Urothelium cell line (cell line): ENCODE results near the gene POU2F1.

Source experiments
- DNase-seq: peaks from one replicate; pipeline ENCODE4 v3.0.0; 2011; ENCODE audit warnings: low spot score, mixed read lengths
- FAIRE-seq: peaks from 2 replicates; lab custom pipeline; 2011; peaks lifted over from hg19 to GRCh38; lab: Jason Lieb, UNC

Gene POU2F1

GRCh38 chr1:167457936-167458584, 237.4 kb downstream of the POU2F1 start:
- FAIRE-seq (no peak), DNase-seq (no peak)

DNA sequence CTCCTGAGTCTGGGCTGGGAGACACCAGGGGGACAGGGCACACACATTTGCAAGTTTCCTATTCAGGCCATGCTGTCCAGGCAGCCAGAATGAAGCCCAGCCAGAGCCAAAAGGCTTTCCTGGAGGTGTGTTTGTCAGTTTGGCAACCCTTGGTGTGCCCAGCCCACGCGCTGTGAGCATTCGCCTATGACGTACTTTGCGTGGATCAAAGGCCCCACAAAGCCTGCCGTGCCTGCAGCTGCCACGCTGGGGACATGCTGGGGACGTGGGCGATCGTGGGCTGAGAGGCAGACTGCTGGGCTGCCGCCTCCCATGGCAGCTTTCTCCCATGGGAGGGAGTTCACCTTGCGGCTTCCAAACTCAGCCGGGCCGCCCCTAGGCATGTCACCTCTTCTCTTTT, 240.2 kb downstream of the POU2F1 start:
- DNase-seq (no peak), FAIRE-seq (no peak)

DNA sequence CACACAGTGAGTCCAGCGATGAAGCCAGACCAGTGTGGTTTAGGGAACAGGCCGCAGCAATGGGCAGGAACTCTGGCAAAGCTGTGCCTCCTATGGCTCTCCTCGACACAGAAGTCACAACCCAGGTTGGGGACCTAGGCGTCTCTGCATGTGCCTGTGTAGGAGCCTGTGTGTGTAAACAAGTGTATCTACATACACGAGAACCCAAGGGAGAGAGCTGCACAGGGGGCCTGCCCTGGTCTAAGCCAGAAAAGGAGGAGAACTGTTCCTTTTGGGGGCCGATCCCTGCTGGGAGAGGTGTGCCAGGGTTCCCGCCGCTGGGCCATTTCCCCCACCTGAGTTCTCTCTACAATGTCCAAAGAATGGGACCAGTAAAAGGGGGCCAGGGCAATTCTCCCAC, 241.7 kb downstream of the POU2F1 start:
- DNase-seq: no peak
- FAIRE-seq: no peak

DNA sequence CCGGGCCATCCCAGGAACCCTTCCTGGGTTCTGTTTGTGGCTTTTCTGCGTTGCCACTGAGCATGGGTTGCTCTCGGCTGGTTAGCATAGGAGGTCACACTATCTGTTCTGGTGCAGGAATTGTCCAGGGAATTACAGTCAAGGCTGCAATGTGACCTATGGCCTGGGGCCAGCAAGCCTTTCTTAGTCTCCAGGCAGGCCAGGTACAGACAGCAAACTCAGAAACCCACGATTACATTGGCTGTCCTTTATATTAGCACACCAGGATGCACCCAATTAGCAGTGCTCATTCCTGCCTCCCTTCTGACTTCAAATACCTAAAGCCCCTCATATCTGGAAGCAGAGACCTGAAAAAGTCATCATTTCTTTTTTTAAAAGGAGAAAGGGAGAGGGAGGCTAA, 242.4 kb downstream of the POU2F1 start:
- DNase-seq: no peak
- no peak for FAIRE-seq

DNA sequence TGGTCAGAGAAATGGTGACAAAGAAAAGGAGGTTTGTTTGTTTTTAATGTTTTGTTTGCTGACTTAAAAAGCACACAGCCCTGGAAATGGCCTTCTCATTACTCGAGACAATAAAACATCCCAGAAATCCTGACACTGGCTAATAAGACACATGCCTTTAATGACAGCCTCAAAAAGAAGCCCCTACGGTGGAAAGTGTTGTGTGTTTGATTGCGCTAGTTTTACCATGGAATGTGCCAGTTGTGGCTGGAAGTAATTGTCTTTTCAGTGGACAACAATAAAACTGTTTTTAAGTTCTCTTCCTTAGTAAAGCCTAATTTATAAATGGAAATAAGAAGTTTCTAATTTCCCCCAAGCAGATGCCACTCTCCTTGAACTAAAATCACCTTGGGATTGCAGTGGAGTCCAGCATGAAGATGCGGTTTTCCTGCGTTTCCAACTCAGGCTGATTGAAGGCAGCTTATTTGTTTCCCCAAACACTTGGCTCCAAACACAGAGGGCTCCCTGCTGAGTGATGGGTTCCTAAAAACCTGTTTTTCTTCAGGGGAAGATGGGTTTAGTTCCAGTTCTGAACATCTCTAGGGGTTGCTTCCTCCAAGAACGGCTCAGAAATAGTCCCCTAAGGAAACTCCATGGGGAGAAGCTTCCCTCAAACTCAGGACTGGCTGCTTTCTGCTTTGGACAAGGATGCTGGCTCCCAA, 243.3 kb downstream of the POU2F1 start:
- FAIRE-seq (no peak), DNase-seq (no peak)

DNA sequence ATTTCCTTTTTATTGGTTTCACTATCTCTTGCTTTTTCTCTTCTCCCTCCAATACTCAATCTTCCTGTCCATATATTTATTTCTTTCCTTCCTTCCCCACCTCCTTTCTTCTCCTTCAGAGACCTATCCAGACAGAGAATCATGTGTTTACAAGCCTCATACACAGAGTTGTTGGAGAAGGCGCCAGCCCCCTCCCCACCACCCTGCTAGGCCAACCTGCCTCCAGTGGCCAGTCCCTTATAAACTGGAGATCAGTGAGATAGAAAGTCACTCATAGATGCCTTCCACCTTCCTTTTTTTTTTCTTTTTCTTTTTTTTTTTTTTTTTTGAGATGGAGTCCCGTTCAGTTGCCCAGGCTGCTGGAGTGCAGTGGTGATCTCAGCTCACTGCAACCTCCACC, 244.3 kb downstream of the POU2F1 start:
- FAIRE-seq (no peak), DNase-seq (no peak)

GRCh38 chr1:167465743-167466142, 245.1 kb downstream of the POU2F1 start:
- no peak for FAIRE-seq

GRCh38 chr1:167467126-167467710, 246.5 kb downstream of the POU2F1 start:
- FAIRE-seq (no peak), DNase-seq (no peak)

More at GRCh38 chr1:167465743-167466142, 245.1 kb downstream of the POU2F1 start:
- no peak for DNase-seq

DNA sequence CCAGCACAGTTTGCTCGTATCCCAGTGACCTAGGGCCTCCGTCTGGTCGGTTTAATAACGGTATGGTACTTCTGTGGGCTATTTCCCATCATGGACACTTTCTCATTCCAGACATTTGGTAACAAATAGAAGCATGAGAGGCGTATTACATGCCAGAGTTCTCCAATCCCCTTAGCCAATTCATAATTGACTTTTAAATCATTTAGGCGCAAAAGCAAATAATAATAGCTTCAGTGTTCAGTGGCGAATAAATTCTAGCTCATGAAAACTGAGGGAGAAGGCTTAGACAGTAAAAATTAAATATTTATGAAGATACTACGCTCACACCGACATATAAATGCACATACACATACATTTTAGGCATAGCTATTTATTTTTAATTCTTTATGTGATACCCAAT, 247.1 kb downstream of the POU2F1 start:
- DNase-seq (no peak), FAIRE-seq (no peak)

- FAIRE-seq: no peak
- DNase-seq: no peak
Observed at GRCh38 chr1:167469280-167469965, 248.7 kb downstream of the POU2F1 start.

DNA sequence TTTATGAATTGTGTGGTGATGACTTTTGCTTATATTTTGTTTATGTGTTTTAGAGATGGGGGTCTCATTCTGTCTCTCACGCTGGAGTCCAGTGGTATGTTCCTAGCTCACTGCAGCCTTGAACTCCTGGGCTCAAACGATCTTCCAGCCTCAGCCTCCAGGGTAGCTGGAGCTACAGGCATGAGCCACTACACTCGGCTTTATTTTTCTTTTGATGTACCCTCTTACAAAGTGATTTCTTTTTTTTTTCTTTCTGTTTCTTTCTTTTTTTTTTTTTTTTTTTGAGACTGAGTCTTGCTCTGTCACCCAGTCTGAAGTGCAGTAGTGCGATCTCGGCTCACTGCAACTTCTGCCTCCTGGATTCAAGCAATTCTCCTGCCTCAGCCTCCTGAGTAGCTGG, 250.9 kb downstream of the POU2F1 start:
- DNase-seq: no peak

GRCh38 chr1:167472752-167473521, 252.3 kb downstream of the POU2F1 start:
- FAIRE-seq (no peak), DNase-seq (no peak)

More for the DNA sequence above, 250.9 kb downstream of the POU2F1 start:
- no peak for FAIRE-seq

DNA sequence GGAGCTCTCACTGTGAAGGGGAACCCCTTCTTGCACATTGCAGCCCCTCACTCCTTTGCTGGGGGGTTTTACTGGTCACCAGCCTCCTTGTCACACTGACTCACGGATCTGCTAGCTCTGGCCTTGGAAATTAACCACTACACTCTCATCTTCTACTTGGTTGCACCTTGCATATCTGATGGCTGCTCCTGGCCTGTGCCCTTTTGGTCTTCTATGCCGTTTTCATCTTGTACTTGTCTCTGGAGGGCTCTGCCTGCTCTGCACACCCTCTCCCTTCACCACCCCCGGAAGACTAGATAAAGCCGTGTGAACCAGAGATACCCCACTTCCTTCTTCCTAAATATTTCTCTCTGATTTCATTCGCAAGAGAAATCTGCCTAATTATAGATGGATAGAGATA, 253.1 kb downstream of the POU2F1 start:
- no peak for DNase-seq
- no peak for FAIRE-seq

- DNase-seq (no peak), FAIRE-seq (no peak)
Observed at GRCh38 chr1:167474191-167474641, 253.5 kb downstream of the POU2F1 start.

DNA sequence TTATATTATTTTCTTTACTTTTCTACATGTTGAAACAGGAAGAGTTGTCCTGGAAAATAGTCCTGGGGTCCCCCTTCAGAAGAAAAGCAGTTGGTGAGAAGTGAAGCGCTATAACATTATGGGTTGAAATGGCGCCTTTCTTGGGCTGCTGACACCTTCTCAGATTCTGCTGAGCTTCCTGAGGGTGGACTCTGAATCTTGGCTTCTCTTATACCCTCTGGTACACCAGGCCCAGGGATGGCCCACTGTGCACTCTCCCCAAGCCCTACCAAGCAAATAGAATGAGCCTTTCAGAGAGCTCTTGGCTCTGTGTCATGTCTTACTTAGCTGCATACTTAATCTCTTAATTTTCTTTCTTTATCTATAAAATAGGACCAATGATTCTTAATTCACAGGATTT, 255.4 kb downstream of the POU2F1 start:
- FAIRE-seq (no peak), DNase-seq (no peak)
